Type B pancreatic cell (in vitro differentiated cells): ENCODE measurements around the gene DCLK2. TPM values are rescaled to one million over a fixed set of nuclear protein-coding genes. Genes with fewer than 3 reads are reported as not detected.

Experiments
- DNase-seq: peaks from one replicate; pipeline ENCODE4 v3.0.0; 2021; ENCODE audit warnings: mixed read lengths; ENCODE audit not compliant: unreplicated experiment; ENCODE audit errors: extremely low spot score
- H3K27ac Mint-ChIP-seq: 2 replicates; pipeline ENCODE4 v1.8.0; 2021; ENCODE audit warnings: mild to moderate bottlenecking, mixed read lengths
- H3K27me3 Mint-ChIP-seq: 2 replicates; pipeline ENCODE4 v1.8.0; 2021; ENCODE audit warnings: mixed read lengths
- H3K36me3 Mint-ChIP-seq: 2 replicates; pipeline ENCODE4 v1.8.0; 2021; ENCODE audit warnings: mixed read lengths
- H3K4me1 Mint-ChIP-seq: one replicate; pipeline ENCODE4 v1.8.0; 2021; ENCODE audit warnings: mixed read lengths; ENCODE audit not compliant: unreplicated experiment
- H3K4me3 Mint-ChIP-seq: 2 replicates; pipeline ENCODE4 v1.8.0; 2021; ENCODE audit warnings: mild to moderate bottlenecking, mixed read lengths
- H3K9me3 Mint-ChIP-seq: 2 replicates; pipeline ENCODE4 v1.8.0; 2021; ENCODE audit warnings: mixed read lengths
- total RNA-seq: library from RNA; stranded (reverse); gene quantifications from 2 replicates; pipeline ENCODE4 v1.2.1, GENCODE V29; 2021; ENCODE audit warnings: low replicate concordance
- TF ChIP-seq, protein P1 (sequence below): fragments of 200-600 bp; sonication (generic); conservative IDR thresholded peaks from 2 replicates; pipeline ENCODE4 v1.5.0; 2021; ENCODE audit warnings: antibody characterized with exemption, mild to moderate bottlenecking

DCLK2 gene
- total RNA-seq, 1 donor from 2014 or later: 24.9 TPM

GRCh38 chr4:150232029-150232428 is 153.8 kb downstream of the DCLK2 start:
- Mint-ChIP-seq H3K4me1 (peaks cover 22% of the 10 kb centered on the region), H3K4me3 (no peak overlapping the region), H3K36me3 (peaks cover 28% of the 10 kb centered on the region), H3K9me3 (no peaks in the 10 kb centered on the region), H3K27ac (no peak overlapping the region), H3K27me3 (no peaks in the 10 kb centered on the region)
- DNase-seq: no peak
- TF ChIP-seq, protein P1, sequence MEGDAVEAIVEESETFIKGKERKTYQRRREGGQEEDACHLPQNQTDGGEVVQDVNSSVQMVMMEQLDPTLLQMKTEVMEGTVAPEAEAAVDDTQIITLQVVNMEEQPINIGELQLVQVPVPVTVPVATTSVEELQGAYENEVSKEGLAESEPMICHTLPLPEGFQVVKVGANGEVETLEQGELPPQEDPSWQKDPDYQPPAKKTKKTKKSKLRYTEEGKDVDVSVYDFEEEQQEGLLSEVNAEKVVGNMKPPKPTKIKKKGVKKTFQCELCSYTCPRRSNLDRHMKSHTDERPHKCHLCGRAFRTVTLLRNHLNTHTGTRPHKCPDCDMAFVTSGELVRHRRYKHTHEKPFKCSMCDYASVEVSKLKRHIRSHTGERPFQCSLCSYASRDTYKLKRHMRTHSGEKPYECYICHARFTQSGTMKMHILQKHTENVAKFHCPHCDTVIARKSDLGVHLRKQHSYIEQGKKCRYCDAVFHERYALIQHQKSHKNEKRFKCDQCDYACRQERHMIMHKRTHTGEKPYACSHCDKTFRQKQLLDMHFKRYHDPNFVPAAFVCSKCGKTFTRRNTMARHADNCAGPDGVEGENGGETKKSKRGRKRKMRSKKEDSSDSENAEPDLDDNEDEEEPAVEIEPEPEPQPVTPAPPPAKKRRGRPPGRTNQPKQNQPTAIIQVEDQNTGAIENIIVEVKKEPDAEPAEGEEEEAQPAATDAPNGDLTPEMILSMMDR: no peak

- Mint-ChIP-seq H3K27ac (no peak overlapping the region), H3K9me3 (no peaks in the 10 kb centered on the region), H3K4me1 (peaks cover 33% of the 10 kb centered on the region), H3K4me3 (no peak overlapping the region), H3K36me3 (peaks cover 21% of the 10 kb centered on the region), H3K27me3 (no peaks in the 10 kb centered on the region)
- TF ChIP-seq, protein P1: no peak
- no peak for DNase-seq
These were observed 156.0 kb downstream of the DCLK2 start for GRCh38 chr4:150234246-150234645.

- Mint-ChIP-seq H3K27ac (no peak overlapping the region), H3K4me1 (peaks cover 30% of the 10 kb centered on the region), H3K27me3 (no peaks in the 10 kb centered on the region), H3K4me3 (no peak overlapping the region), H3K9me3 (no peaks in the 10 kb centered on the region), H3K36me3 (peaks cover 24% of the 10 kb centered on the region)
- TF ChIP-seq, protein P1: no peak
- DNase-seq: no peak
These were observed 157.1 kb downstream of the DCLK2 start for GRCh38 chr4:150235317-150235716.

GRCh38 chr4:150235808-150236271 is 157.6 kb downstream of the DCLK2 start:
- Mint-ChIP-seq H3K4me3 (no peak overlapping the region), H3K36me3 (peaks cover 26% of the 10 kb centered on the region), H3K9me3 (no peaks in the 10 kb centered on the region), H3K4me1 (peaks cover 27% of the 10 kb centered on the region), H3K27ac (no peak overlapping the region), H3K27me3 (no peaks in the 10 kb centered on the region)
- TF ChIP-seq, protein P1: no peak
- no peak for DNase-seq

DNA sequence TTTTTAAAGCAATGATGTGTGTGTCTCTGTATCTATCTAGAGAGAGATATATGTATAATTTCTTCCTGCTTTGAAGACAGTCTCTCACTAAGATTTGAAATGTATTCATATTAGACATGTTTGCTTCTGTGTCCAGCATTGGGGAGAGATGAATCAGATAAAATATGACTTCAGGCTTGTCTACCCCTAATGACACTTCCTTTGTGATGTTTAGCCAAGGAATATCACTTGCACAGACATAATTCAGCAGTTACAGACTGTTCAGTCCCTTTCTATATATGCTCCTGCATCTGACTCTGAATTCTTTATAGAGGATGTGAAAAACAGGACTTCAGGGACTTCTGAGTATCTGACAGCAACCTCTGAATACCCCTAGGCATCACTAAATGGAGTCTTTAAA is 158.4 kb downstream of the DCLK2 start:
- TF ChIP-seq, protein P1: no peak
- Mint-ChIP-seq H3K27me3 (no peaks in the 10 kb centered on the region), H3K4me1 (peaks cover 27% of the 10 kb centered on the region), H3K4me3 (no peak overlapping the region), H3K9me3 (no peaks in the 10 kb centered on the region), H3K27ac (no peak overlapping the region), H3K36me3 (peaks cover 29% of the 10 kb centered on the region)
- DNase-seq: no peak
